ENCODE results near the gene VMP1.
"Not testable (repeated sequence)": the region's sequence is repeated elsewhere in the genome, so short reads cannot be mapped to it uniquely, and the experiment has no call there.

The VMP1 gene

DNA sequence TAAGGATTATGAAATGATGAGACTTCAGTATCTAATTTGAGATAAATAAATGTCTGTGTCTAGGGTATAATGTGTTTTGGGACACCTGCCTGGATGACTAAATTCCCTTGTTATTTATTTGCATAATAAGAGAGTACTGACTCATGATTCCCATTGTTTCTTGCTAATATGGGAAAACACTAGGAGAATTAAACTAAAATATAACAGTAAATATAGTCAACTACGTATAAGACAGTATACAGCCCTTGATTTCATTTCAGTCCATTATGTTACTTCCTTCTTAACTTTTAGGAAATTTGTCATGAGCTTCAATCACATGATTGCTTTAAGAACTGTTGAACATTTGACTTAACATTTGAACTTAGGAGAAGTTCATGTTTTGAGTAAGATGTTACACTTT, 62.4 kb downstream of the VMP1 start:
- Histone ChIP-seq H3K27ac (ENCODE audit: low read depth, low read length) (no peak overlapping the region), H3K9me3 (ENCODE audit: control insufficient read depth in 1 of 2, low read length in 2 of 2) (no peaks in the 10 kb centered on the region), H3K36me3 (ENCODE audit: control insufficient read depth in 1 of 2, insufficient read depth in 2 of 2, low read length in 2 of 2) (peaks cover 0 to 18% of the 10 kb centered on the region in 2 donors), H3K4me3 (ENCODE audit: low read depth in 1 of 2, low read length in 2 of 2) (no peak overlapping the region), H3K4me1 (ENCODE audit: control insufficient read depth in 1 of 2, insufficient read depth in 2 of 2, low read length in 2 of 2) (no peaks in the 10 kb centered on the region), H3K27me3 (ENCODE audit: control insufficient read depth in 1 of 2, insufficient read depth in 2 of 2, low read length in 2 of 2) (no peaks in the 10 kb centered on the region), H3K9ac (ENCODE audit: low read depth in 1 of 2, low read length in 2 of 2) (no peak overlapping the region)

DNA sequence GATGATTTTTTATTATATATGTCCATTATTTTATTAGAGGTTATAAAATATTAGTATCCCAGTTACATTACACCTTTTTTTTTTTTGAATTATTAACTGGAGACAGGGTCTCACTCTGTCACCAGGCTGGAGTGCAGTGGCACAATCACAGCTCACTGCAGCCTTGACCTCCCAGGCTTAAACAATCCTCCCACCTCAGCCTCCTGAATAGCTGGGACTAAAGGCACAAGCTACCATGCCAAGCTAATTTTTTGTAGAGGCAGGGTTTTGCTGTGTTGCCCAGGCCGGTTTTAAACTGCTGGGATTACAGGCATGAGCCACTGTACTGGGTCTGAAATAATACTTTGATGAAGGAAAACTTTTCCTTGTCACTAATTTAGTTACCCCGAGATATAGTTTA, 63.6 kb downstream of the VMP1 start:
- no peak overlapping the region for H3K27ac ChIP-seq (ENCODE audit: low read depth, low read length)
- H3K27me3 ChIP-seq (ENCODE audit: control insufficient read depth in 1 of 2, insufficient read depth in 2 of 2, low read length in 2 of 2): no peaks in the 10 kb centered on the region
- H3K9me3 ChIP-seq (ENCODE audit: control insufficient read depth in 1 of 2, low read length in 2 of 2): no peaks in the 10 kb centered on the region
- no peaks in the 10 kb centered on the region for H3K4me1 ChIP-seq (ENCODE audit: control insufficient read depth in 1 of 2, insufficient read depth in 2 of 2, low read length in 2 of 2)
- no peak overlapping the region for H3K4me3 ChIP-seq (ENCODE audit: low read depth in 1 of 2, low read length in 2 of 2)
- H3K9ac ChIP-seq (ENCODE audit: low read depth in 1 of 2, low read length in 2 of 2): no peak overlapping the region
- peaks cover 7 to 24% of the 10 kb centered on the region in 2 donors for H3K36me3 ChIP-seq (ENCODE audit: control insufficient read depth in 1 of 2, insufficient read depth in 2 of 2, low read length in 2 of 2)

DNA sequence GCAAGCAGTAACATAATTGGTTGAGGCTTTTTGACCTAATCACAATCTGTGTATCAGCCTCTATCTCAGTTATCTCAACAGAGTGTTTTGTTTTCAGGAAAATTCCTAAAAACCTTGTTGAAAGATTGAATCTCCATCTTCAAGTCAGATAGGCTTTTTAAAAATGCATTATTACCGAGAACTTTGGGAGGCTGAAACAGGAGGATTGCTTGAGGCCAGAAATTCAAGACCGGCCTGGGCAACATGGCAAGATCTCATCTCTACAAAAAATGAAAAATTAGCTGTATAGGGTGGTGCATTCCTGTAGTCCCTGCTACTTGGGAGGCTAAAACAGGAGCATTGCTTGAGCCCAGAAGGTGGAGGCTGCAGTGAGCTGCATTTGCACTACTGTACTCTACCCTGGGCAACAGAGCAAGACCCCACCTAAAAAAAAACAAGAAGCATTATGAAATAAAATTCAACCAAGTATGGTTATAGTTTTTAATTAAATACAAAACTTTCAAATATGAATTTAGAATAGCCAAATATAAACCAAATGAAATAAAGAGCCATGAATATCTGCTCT, 68.4 kb downstream of the VMP1 start:
- H3K27me3 ChIP-seq (ENCODE audit: control insufficient read depth in 1 of 2, insufficient read depth in 2 of 2, low read length in 2 of 2): no peaks in the 10 kb centered on the region
- H3K9ac ChIP-seq (ENCODE audit: low read depth in 1 of 2, low read length in 2 of 2): no peak overlapping the region
- no peaks in the 10 kb centered on the region for H3K4me1 ChIP-seq (ENCODE audit: control insufficient read depth in 1 of 2, insufficient read depth in 2 of 2, low read length in 2 of 2)
- no peaks in the 10 kb centered on the region for H3K9me3 ChIP-seq (ENCODE audit: control insufficient read depth in 1 of 2, low read length in 2 of 2)
- no peak overlapping the region for H3K27ac ChIP-seq (ENCODE audit: low read depth, low read length)
- no peak overlapping the region for H3K4me3 ChIP-seq (ENCODE audit: low read depth in 1 of 2, low read length in 2 of 2)
- H3K36me3 ChIP-seq (ENCODE audit: control insufficient read depth in 1 of 2, insufficient read depth in 2 of 2, low read length in 2 of 2): peaks cover 21 to 50% of the 10 kb centered on the region in 2 donors

DNA sequence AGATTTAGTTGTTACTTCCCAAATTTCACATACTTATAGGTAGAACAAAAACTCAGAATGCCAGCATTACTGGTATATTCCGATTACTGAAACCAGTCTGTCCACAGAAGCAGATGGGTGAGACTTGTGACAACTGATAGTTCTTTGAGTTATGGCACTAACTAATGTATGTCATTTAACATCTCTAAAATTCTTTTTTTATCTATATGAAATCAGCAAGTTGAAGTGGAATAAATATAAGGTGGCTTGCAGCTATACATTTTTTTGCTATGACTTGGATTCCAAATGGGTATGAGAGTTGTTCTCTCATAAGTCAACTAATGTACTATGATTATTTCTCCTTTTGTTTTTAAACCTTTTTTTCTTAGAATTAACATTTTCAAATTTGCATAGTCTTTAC, 69.1 kb downstream of the VMP1 start:
- Histone ChIP-seq H3K4me3 (ENCODE audit: low read depth in 1 of 2, low read length in 2 of 2) (no peak overlapping the region), H3K4me1 (ENCODE audit: control insufficient read depth in 1 of 2, insufficient read depth in 2 of 2, low read length in 2 of 2) (no peaks in the 10 kb centered on the region), H3K27ac (ENCODE audit: low read depth, low read length) (no peak overlapping the region), H3K9me3 (ENCODE audit: control insufficient read depth in 1 of 2, low read length in 2 of 2) (no peaks in the 10 kb centered on the region), H3K36me3 (ENCODE audit: control insufficient read depth in 1 of 2, insufficient read depth in 2 of 2, low read length in 2 of 2) (peaks cover 21 to 50% of the 10 kb centered on the region in 2 donors), H3K27me3 (ENCODE audit: control insufficient read depth in 1 of 2, insufficient read depth in 2 of 2, low read length in 2 of 2) (no peaks in the 10 kb centered on the region), H3K9ac (ENCODE audit: low read depth in 1 of 2, low read length in 2 of 2) (no peak overlapping the region)

DNA sequence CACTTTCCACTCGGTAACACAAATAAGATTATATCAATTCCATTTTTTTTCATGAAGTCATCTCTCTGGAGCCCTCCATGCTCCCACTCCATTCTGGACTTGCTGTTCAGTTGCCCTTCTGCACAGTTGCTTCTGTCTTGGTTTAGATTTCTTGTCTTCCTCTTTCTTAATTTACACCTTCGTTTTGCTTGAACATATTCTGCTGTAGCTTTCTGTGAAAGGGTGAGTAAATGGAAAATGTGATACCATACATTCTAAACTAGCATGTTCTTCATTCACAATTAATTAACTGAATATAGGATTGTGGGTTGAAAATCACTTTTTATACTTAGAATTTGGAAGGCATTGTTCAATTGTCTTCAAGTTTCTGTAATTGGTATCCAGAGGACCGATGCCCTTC, 69.6 kb downstream of the VMP1 start:
- Histone ChIP-seq H3K27ac (ENCODE audit: low read depth, low read length) (no peak overlapping the region), H3K4me1 (ENCODE audit: control insufficient read depth in 1 of 2, insufficient read depth in 2 of 2, low read length in 2 of 2) (no peaks in the 10 kb centered on the region), H3K36me3 (ENCODE audit: control insufficient read depth in 1 of 2, insufficient read depth in 2 of 2, low read length in 2 of 2) (peaks cover 21 to 50% of the 10 kb centered on the region in 2 donors), H3K9me3 (ENCODE audit: control insufficient read depth in 1 of 2, low read length in 2 of 2) (no peaks in the 10 kb centered on the region), H3K4me3 (ENCODE audit: low read depth in 1 of 2, low read length in 2 of 2) (no peak overlapping the region), H3K27me3 (ENCODE audit: control insufficient read depth in 1 of 2, insufficient read depth in 2 of 2, low read length in 2 of 2) (no peaks in the 10 kb centered on the region), H3K9ac (ENCODE audit: low read depth in 1 of 2, low read length in 2 of 2) (no peak overlapping the region)

DNA sequence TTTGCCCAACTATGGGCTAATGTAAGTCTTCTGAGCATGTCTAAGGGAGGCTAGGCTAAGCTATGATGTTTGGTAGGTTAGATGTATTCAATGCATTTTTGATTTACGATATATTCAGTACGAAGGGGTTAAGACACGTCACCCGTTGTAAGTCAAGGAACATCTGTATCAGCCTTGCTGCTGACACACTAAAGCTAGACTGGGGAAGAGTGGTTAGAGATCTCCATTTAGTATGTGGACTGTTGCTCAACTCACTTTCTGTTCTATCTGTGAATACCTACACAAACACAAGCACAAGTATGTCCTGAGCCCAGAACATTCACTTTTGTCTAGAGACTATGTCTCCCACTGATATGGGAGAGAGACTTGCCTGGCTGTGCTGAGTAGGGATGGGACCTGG, 71.5 kb downstream of the VMP1 start:
- H3K27me3 ChIP-seq (ENCODE audit: control insufficient read depth in 1 of 2, insufficient read depth in 2 of 2, low read length in 2 of 2): no peaks in the 10 kb centered on the region
- peaks cover 21 to 44% of the 10 kb centered on the region in 2 donors for H3K36me3 ChIP-seq (ENCODE audit: control insufficient read depth in 1 of 2, insufficient read depth in 2 of 2, low read length in 2 of 2)
- no peak overlapping the region for H3K27ac ChIP-seq (ENCODE audit: low read depth, low read length)
- H3K9me3 ChIP-seq (ENCODE audit: control insufficient read depth in 1 of 2, low read length in 2 of 2): no peaks in the 10 kb centered on the region
- H3K4me1 ChIP-seq (ENCODE audit: control insufficient read depth in 1 of 2, insufficient read depth in 2 of 2, low read length in 2 of 2): peaks cover 7 to 10% of the 10 kb centered on the region in 2 donors
- no peak overlapping the region for H3K4me3 ChIP-seq (ENCODE audit: low read depth in 1 of 2, low read length in 2 of 2)
- no peak overlapping the region for H3K9ac ChIP-seq (ENCODE audit: low read depth in 1 of 2, low read length in 2 of 2)

DNA sequence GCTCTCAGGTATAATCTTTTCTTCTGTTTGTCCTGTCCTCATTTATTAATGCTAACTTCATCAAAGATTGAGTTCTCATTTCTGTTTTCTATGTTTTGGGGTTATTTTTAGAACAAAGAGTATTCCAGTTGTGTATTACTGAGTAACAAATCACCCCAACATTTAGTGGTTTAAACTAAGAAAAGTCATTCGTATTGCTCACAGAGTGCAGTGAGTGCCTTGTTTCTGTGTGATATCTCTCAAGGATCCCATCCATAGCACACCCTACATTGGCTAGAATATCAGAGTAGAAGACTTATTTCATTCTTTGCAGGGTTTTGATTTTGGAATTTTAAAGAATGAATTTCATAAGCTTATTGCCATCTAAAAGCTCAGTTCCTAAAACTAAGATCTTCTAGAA, 72.1 kb downstream of the VMP1 start:
- Histone ChIP-seq H3K27ac (ENCODE audit: low read depth, low read length) (no peak overlapping the region), H3K9me3 (ENCODE audit: control insufficient read depth in 1 of 2, low read length in 2 of 2) (no peaks in the 10 kb centered on the region)

DNA sequence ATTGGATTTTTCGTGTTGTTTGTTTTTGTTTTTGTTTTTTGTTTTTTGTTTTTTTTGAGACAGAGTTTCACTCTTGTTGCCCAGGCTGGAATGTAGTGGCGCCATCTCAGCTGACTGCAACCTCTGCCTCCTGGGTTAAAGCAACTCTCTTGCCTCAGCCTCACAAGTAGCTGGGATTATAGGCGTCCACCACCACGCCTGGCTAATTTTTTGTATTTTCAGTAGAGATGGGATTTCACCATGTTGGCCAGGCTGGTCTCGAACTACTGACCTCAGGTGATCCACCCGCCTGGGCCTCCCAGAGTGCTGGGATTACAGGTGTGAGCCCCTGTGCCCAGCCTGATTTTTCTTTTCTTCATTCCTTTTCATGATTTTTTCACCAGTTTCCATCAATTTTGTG, 73.1 kb downstream of the VMP1 start:
- not testable (repeated sequence) for H3K4me3 ChIP-seq (ENCODE audit: low read depth in 1 of 2, low read length in 2 of 2); H3K27me3 ChIP-seq (ENCODE audit: control insufficient read depth in 1 of 2, insufficient read depth in 2 of 2, low read length in 2 of 2); H3K27ac ChIP-seq (ENCODE audit: low read depth, low read length); H3K9ac ChIP-seq (ENCODE audit: low read depth in 1 of 2, low read length in 2 of 2); H3K9me3 ChIP-seq (ENCODE audit: control insufficient read depth in 1 of 2, low read length in 2 of 2)
- peaks cover 18 to 32% of the 10 kb centered on the region in 2 donors for H3K36me3 ChIP-seq (ENCODE audit: control insufficient read depth in 1 of 2, insufficient read depth in 2 of 2, low read length in 2 of 2)
- H3K4me1 ChIP-seq (ENCODE audit: control insufficient read depth in 1 of 2, insufficient read depth in 2 of 2, low read length in 2 of 2): peaks cover 14 to 18% of the 10 kb centered on the region in 2 donors

More for the DNA sequence above, 72.1 kb downstream of the VMP1 start:
- peaks cover 21 to 39% of the 10 kb centered on the region in 2 donors for H3K36me3 ChIP-seq (ENCODE audit: control insufficient read depth in 1 of 2, insufficient read depth in 2 of 2, low read length in 2 of 2)
- H3K27me3 ChIP-seq (ENCODE audit: control insufficient read depth in 1 of 2, insufficient read depth in 2 of 2, low read length in 2 of 2): no peaks in the 10 kb centered on the region
- H3K4me1 ChIP-seq (ENCODE audit: control insufficient read depth in 1 of 2, insufficient read depth in 2 of 2, low read length in 2 of 2): peaks cover 10 to 12% of the 10 kb centered on the region in 2 donors
- H3K4me3 ChIP-seq (ENCODE audit: low read depth in 1 of 2, low read length in 2 of 2): no peak overlapping the region
- H3K9ac ChIP-seq (ENCODE audit: low read depth in 1 of 2, low read length in 2 of 2): no peak overlapping the region

DNA sequence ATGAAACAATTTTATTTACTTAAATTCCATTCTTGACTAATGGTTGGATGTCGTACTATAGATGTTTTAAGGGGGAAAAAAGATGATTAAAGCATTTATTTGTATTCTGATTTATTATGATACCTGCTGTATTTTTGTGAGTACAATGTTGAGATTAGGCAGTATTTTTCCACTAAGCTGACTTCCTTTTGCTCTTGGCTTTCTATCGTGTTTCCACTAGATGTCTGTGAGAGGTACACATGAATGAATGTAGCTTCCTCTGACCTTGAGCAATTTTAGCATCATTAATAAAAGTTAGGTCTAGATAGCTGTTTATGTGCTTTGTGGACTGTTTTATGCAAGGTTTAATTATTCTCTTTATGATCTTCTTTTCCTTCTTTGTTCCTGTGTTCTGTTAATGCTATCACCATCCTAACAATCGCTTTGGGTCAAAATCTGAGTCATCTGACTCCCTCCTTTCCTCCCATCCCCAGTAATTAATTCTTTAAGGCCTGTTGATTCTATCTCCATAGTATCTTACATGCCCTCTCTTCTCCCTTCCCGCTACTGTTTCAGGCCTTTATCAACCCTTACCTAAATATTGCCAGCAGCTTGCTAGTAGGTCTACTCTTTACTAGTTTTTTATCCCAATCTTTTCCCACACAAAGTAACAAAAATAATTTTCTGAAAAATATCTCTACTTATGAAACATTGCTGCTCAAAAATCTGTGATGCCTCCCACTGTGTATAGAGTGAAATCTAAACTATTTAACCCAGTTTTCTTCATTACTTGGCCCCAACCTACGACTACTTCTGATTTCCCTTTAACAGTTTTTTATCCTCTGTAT, 76.0 kb downstream of the VMP1 start:
- no peaks in the 10 kb centered on the region for H3K27me3 ChIP-seq (ENCODE audit: control insufficient read depth in 1 of 2, insufficient read depth in 2 of 2, low read length in 2 of 2)
- no peak overlapping the region for H3K4me3 ChIP-seq (ENCODE audit: low read depth in 1 of 2, low read length in 2 of 2)
- peak overlapping the region; percentile 46 for H3K27ac ChIP-seq (ENCODE audit: low read depth, low read length)
- H3K9ac ChIP-seq (ENCODE audit: low read depth in 1 of 2, low read length in 2 of 2): peak overlapping the region; percentile 2 to 33
- H3K9me3 ChIP-seq (ENCODE audit: control insufficient read depth in 1 of 2, low read length in 2 of 2): no peaks in the 10 kb centered on the region
- H3K4me1 ChIP-seq (ENCODE audit: control insufficient read depth in 1 of 2, insufficient read depth in 2 of 2, low read length in 2 of 2): peaks cover 32 to 33% of the 10 kb centered on the region in 2 donors
- peaks cover 7 to 8% of the 10 kb centered on the region in 2 donors for H3K36me3 ChIP-seq (ENCODE audit: control insufficient read depth in 1 of 2, insufficient read depth in 2 of 2, low read length in 2 of 2)

DNA sequence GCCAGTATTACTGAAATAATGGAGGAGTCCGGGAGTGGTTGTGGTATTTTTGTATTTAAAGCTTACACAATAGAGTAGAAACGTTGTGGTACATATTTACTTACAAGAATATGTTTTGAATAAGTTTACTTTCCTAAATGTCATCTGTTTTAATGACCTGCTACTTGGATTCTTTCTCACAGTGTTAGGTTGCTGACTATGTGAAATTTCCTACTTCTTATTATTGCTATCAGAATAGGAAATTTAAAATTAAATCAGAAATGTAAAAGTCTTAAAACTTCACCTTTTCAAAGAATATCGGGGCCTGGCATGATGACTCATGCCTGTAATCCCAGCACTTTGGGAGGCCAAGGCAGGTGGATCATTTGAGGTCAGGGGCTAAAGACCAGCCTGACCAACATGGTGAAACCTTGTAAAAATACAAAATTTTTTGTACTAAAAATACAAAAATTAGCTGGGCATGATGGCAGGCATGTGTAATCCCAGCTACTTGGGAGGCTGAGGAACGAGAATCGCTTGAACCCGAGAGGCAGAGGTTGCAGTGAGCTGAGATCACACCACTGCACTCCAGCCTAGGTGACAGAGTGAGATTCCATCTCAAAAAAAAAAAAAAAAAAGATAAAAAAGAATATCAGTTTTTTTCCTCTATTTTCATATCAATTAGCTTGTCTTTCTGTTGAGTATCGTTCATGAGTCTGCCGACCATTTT, 77.8 kb downstream of the VMP1 start:
- Histone ChIP-seq H3K4me1 (ENCODE audit: control insufficient read depth in 1 of 2, insufficient read depth in 2 of 2, low read length in 2 of 2) (peaks cover 32 to 33% of the 10 kb centered on the region in 2 donors), H3K27me3 (ENCODE audit: control insufficient read depth in 1 of 2, insufficient read depth in 2 of 2, low read length in 2 of 2) (no peaks in the 10 kb centered on the region), H3K27ac (ENCODE audit: low read depth, low read length) (no peak overlapping the region), H3K9ac (ENCODE audit: low read depth in 1 of 2, low read length in 2 of 2) (no peak overlapping the region), H3K9me3 (ENCODE audit: control insufficient read depth in 1 of 2, low read length in 2 of 2) (no peaks in the 10 kb centered on the region), H3K4me3 (ENCODE audit: low read depth in 1 of 2, low read length in 2 of 2) (no peak overlapping the region), H3K36me3 (ENCODE audit: control insufficient read depth in 1 of 2, insufficient read depth in 2 of 2, low read length in 2 of 2) (no peaks in the 10 kb centered on the region)

All from duodenal mucosa (tissue), 2 donors.